HG02884 (cell line): ENCODE measurements around the gene HTRA1.

Experiments used
- ATAC-seq: cut with Tn5 transposase; IDR thresholded peaks from one replicate; pipeline ENCODE4 v1.9.1; 2021; ENCODE audit warnings: mild to moderate bottlenecking, moderate library complexity; ENCODE audit not compliant: unreplicated experiment

The HTRA1 gene

DNA sequence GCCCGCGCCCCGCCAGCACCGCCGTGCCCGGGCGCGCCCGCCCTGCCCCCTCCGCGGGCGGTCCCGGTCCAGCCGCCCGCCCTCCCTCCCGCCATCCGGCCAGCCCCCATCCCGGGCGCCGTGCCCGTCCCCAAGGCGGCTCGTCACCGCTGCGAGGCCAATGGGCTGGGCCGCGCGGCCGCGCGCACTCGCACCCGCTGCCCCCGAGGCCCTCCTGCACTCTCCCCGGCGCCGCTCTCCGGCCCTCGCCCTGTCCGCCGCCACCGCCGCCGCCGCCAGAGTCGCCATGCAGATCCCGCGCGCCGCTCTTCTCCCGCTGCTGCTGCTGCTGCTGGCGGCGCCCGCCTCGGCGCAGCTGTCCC is at the start of gene HTRA1:
TSS of gene HTRA1 (plus strand) at position 187 of the 362 bp plus-strand sequence. CDS start at position 287, 100 bp downstream.
- no peak for ATAC-seq

DNA sequence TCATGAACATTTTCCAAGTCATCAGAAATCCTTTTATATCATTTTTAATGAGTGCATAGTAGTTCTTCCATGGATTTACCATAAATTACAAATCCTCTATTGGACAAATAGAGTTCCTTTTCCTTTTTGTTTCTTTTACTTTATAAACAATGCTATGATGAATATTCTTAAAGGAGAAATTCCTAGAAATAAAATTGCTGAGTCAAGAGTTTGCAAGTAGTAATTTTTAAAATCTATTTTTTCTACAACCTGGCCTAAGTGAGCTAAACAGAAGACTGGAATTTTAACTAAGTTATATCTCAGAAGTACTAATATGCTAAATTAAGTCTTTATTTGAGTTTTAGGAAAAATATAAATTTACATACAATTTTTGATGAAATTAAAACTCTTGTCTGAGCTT is 48.0 kb upstream of the HTRA1 start:
- no peak for ATAC-seq

DNA sequence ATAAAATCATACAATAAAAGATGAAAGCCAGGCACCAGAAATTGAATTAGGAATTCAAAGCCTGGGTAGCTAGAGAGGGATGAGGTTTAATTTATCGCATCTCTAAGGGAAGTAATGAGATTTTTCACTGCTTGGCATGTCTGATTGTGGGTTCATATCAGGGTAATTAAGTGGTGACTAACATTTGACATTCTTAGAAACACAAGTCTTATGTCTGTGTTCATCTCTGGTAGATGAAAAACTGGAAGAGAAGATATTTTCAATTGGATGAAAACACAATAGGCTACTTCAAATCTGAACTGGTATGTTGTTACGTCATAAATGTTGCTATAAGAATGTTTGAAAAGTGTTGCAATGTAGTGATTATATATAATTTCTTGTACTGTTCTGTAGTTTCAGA is 43.7 kb upstream of the HTRA1 start:
- ATAC-seq: no peak

DNA sequence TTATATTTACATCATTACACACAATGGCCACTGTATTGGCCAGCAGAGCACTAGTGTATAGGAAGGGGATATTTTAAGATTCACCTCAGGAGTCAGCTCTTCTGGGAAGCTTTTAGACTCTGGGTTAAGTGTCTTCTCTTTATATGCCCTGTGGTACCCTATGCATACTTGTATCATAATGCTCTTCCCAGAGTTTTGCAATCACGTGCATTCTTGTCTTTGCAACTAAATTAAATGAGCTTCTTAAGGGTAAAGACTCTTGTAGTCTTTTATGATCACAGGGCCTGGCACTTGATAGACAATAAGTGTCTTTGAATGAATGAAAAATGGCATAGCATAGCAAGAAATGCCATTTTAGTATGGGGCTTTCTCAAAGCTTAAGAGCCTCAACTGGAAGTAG is 42.3 kb upstream of the HTRA1 start:
- ATAC-seq: no peak

DNA sequence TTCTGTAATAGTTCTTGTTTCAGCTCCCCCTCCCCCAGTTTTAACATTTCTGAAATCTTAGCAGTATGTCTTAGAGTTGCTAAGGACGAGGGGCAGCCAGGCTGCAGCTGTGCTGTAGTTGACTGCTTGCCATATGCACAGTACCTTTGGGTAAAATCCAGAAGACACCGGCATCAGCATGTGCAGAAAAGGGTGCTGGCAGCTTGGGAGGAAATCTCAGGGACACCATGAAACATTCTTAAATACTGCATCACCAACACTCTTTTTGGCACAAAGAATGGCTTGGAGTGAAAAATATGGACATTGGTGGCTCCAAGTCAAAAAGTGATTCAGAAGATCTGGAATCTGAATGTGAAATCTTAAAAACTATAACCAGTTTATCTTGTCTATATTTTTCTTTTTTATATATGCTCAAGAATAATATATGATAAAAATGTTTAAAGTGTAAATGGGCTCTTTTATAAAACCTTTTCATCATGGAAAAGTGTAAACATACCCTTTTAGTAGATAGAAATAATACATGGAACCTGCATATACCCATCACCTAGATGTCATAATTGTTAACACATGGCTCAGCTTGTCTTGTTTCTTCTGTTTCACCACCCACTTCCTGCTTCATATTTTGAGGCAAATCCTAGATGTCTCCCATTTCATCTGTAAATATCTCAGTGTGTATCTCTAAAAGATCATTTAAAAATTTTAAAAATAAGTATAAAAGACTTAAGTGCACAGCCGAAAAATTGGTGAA is 41.3 kb upstream of the HTRA1 start:
- ATAC-seq: no peak

DNA sequence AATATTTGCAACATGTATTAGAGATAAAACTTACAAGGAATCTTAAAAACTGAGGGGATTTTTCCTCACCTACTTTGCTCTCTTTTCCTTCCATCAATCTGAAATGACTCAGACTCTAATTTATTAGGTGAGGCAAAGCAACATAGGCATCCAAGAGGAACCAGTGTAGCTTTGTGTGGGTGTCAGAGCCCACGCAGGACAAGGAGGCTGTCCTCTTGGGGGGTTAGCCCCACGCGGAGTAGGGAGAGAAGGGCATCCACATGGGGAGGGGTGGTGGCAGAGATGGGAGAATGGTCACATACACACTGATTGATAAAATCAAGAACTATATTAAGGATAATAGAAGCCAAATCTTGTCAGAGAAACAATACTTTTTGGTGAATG is 40.7 kb upstream of the HTRA1 start:
- ATAC-seq: no peak

DNA sequence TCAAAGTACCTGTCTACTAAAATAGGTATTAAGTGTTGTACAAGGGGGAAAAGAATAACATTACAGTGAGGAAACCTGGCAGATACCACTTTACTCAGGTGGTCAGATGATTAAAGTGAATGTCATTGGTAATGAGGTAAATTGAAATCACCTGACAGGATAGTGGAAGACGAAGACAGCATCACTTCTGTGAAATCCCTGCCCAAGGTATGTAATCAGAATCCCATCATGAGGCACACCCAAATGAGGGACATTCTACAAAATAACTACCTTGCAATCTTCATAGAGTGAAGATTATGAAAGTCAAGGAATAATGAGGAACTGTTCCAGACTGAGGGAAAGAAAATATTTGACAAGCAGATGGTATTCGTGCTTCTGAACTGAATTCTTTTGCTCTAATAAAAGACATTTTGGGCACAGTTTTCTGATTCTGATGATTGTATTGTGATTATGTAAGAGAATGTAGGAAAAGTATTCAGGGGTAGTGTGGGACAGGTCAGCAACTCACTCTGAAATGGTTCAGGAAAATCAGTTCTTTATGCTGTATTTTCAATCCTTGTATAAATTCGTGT is 40.2 kb upstream of the HTRA1 start:
- no peak for ATAC-seq

DNA sequence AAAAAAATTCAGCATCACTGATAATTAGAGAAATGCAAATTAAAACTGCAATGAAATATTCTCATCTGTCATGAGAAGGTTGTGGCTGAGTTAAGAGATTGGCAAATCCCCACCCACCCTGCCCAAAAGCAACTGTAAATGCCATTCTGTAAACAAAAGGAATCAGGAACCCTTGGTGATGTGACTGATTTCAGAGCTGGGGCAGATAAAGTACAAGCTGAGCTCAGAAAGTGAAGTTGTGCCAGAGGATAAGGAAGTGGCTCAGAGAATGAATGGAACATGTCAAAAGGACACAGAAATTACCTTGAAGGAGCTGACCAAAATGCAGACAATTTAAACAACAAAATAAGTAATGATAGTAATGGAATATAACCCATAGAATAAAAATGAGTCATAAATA is 39.6 kb upstream of the HTRA1 start:
- no peak for ATAC-seq

DNA sequence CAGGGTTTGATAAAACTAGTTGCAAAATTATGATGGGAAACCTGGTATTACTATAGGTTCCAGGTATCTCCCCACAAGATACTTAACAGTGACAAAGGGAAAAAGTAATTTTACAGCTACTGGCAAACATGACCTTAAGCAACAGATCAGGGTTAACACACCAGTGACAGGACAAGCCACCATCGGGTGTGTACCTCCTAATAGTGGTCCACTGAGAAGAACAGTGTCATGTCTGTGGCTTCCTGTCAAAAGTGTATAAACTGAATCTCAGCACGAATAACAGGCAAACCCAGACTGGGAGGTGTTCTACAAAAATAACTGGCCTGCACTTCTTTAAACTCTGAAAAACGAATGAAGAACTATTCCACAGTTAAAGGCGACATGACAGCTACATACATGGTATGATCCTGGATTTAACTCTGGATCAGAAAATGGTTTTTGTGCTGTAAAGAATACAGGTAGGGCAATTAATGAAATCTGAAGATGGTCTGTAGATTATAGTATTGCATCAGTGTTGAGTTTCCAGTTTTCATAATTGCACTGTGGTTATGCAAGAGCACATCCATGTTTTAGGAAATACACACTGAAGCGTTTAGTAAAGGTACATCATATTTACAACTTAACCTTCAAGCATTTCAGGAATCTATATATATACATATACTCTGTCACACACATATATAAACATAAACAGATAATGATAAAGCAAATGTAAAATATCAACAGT is 38.9 kb upstream of the HTRA1 start:
- ATAC-seq: no peak

DNA sequence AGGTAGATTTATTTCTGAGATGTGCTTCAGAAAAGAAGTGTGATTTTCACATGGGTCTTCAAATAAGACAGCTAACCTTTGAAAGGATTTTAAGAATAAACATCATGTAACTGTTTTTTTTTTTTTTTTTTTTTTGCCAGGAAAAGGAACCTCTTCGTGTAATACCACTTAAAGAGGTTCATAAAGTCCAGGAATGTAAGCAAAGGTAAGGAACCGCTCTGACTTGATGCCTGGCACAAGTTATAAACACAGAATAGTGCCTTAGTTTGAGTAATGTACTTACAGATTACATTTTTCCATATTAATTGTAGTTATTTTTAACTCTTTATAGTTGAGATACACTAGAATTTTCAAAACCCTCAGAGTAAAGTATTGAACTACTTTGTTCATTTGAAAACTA is 37.3 kb upstream of the HTRA1 start:
- ATAC-seq: no peak

DNA sequence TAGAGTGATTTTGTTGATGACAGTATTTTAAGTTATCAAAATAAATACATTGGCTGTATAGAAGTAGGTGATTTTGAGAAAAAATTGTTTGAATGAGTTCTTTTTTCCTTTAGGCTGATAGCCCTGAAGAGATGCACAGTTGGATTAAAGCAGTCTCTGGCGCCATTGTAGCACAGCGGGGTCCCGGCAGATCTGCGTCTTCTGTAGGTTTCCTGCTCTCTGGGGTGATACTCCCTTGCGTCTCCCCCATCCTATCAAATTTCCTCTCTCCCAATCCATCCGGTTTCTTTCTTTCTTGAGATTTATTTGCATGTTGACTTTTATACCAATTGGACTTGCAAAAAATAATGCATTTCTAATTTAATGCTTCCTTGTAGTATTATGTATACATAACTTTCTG is 34.5 kb upstream of the HTRA1 start:
- ATAC-seq: no peak

DNA sequence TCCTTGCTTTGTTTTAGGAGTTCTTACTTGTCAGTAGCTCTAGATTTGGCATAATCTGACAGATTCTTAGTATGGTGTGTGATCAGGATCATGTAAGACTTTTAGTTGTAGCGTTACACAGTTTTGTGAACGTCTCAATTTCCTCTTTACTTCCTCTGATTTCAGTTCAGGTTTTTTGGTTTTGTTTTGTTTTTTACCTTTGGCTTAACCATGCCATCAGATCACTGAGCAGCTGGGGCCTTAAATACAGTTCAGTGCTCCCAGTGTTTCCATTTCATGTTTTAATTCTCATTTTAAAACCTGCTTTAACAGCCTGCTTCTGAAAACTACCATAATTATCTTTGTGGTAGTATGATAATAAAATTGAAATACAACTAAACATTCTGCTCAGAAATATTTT is 34.1 kb upstream of the HTRA1 start:
- ATAC-seq: no peak

DNA sequence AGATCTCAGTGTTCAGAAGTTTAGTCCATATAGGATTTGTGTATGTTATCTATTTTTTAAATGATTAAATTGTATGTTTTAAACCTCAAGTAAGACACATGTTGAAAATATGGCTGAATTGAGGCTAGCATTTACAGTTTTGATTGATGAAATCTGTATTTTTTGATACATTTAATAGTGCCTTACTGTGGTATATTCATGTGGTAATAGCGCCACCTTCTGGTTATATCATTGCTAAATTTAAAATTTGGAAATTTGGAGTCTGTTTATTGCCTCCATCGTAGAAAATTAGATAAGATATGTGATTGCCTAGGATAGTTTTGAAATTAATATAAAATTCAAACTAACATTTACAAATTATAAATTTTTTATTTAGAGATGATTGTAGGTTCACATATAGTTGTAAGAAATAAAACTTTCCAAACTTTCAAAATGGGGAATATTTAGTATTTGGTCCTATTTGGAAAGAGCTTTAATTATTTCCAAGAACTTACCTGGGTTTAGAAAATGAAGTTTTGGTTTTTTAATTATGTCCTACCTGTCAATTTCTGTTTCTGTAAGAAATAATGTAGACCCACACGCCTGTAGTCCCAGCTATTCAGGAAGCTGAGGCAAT is 26.0 kb upstream of the HTRA1 start:
- ATAC-seq: no peak

DNA sequence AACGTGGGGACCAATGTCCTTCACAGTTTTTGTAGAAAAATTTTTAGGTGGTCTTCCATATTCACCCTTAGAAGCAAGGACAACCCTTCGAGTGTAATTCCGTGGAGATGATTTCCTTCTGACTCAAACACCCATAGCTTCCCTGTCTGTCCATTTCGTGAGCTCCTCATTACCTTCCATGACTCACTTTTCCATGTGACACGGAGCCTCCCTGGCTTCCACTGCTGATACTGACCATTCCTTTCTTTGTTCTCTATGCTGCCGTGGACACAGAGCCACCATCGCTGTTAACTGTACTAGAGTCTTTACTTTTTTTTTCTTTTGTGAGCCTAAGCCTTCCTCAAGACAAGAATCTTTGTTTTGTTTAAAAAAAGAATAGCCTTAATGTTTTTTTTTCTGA is 19.4 kb upstream of the HTRA1 start:
- ATAC-seq: no peak

DNA sequence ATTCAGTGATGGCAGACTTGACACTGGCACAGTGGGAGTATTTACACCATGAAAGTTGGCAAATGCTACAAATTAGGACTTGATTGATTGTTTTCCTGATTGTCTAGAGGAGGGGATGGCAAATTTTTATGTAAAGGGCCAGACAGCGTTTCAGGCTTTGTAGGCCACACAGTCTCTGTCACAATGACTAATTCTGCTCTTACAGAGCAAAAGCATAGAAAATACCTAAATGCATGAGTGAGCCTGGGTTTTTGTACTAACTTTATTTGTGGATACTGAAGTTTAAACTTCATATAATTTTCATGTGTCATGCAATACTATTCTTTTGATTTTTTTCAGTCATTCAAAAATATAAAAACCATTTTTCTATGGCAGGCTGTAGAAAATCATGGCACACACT is 15.9 kb upstream of the HTRA1 start:
- no peak for ATAC-seq

DNA sequence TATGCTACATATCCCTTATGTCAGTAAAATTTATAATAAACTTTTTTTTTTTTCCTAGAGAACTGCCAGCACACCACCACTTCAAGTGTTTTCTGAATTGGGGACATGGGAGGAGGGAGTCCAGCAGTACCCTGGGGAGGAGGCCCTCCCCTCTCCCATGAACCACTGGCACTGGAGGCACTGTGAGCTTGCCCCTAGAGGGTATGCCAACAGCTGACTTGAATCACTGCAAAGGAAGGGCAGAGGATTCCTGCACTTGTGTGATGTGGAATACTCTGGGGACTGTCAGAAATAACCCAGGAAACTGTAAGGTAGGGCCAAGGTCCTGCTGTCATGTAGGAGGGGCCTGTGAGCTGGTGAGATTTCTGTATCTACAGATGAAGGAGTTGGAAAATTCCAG is 15.4 kb upstream of the HTRA1 start:
- ATAC-seq: no peak

DNA sequence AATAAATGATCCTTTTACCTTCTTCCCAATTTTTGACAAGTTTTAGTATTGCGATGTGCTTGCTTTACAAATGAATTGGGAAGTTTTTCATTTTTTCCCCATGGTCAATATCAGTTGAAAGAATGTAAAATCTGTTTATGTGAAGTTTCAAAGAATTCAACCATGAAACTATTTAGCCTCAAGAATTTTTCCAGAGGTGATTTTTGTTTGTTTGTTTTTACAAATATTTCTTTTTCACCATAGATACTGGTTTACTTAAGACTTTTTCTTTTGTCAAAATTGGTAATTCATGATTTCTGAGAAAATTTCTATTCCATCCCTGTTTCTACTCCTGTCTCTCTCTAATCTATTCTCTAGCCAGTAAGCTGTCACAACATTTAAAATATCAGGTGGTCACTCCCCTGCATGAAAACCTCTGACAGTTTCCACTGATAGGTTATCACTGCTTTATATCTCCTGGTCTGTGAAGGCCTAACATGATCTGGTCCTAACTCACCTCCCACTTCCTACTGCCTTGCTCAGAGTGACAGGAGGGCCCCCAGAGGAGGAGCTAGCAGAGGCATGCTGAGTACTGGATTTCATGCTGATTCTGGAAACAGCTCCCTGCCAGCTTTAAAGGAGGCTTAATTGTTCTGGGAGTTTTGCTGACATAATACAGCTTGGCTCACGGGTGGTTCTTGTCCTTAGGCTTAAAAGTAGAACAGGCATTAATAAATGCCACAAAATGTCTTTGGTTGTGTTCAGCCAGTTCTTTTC is 14.5 kb upstream of the HTRA1 start:
- ATAC-seq: no peak

DNA sequence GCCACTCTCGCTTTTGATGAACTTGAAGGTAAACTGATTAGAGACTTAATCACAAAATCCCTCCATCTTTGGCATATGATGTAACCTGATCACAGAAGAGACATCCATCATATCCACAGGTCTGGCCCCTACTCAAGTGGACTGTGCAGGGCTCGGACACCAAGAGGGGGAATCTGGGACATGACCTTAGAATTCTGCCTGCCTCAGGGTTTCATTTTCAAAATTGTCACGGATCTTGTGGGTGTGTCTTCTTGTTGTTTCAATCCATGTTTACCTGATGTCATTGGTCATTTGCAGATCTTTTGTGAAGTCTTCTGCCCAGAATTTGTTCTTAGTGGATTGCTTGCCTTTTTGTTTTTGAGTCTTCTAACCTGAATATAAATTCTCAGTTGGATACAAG is 12.8 kb upstream of the HTRA1 start:
- no peak for ATAC-seq

DNA sequence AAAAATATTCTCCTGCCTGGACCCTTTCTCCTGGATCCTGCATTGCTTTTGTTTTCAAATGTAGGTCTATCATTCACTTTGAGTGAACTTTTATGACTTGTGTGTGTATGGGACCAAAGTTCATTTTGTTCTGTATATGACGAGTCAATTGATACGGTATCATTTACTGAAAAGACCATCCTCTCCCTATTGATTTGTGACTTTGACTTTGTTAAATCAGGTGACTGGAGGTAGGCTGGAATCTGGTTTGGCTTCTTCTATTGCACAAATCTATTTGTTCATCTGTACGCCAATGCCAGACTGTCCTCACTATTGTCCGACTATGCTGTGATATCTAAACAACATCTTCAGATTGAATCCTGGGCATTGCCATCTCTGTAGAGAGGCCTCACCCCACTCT is 12.2 kb upstream of the HTRA1 start:
- no peak for ATAC-seq

DNA sequence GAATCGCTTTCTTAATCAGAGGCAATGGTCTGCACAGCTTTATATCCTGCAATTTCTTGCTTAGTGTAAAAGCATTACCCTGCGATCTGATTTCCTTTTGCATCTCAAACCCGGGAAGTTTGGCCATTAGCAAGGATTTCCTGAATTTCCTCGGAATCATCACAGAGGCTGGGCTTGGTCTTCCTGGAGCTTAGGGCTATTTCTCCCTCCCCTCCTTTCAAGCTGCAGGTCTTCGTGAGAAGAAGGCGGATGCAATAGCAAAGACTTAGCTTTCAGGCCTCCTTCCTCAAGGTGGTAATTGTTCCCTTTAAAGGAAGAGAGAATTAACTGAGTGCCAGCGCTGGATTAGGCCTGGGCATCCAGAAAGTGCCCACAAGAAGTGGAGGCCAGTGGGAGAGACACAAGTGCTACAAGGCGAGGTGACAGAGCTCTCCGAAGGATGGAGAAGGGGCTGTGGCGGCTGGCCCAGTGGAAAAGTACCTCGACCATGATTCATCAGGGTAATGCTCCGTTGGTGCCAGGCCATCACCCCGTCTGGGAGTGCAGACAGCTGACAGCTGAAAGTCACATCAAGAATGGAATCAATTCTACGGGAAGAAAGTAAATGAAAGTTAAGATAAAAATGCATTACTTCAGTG is 10.9 kb upstream of the HTRA1 start:
- ATAC-seq: no peak

DNA sequence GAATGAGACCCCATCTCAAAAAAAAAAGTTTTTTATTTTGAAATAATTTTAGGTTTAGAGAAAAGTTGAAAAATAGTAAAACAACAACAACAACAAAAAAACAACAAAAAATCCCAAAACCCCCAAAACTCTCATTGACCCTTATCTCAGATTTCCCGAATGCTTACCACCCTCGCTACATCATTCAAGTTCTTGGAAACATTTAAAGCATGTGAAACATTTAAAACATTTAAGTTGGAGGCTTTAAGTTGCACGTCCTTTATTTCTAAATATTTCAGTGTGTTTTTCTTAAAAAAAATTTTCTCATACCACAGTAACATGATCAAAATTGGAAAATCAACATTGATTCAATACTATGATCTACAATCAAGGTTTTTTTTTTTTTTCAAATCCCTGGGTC is 7.3 kb upstream of the HTRA1 start:
- no peak for ATAC-seq
